GM19467 (cell line): ENCODE measurements around the gene SDK1.

Experiments used
- ATAC-seq: cut with Tn5 transposase; IDR thresholded peaks from one replicate; pipeline ENCODE4 v1.9.1; 2021; ENCODE audit warnings: mild to moderate bottlenecking, moderate library complexity; ENCODE audit not compliant: unreplicated experiment

The SDK1 gene

DNA sequence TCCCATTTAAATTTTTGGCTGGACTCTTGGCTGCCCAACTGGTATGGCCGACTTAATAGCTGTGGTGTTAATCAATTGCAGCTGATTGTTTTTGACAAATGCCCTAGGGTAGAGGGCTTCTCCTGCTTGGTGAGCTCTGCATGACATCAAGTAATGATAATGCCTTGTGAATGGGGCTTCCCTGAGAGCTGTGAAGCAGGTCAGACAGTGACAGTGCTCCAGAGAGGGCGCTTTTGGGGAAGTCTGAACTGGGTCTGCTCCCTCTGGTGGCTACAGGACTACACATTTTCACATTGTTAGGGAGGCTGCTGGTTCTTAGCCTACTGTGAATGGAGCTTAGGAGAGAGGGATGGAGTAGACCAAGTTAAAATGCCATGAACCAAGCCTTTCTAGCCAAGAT lies 98.8 kb downstream of the SDK1 start:
- no peak for ATAC-seq

DNA sequence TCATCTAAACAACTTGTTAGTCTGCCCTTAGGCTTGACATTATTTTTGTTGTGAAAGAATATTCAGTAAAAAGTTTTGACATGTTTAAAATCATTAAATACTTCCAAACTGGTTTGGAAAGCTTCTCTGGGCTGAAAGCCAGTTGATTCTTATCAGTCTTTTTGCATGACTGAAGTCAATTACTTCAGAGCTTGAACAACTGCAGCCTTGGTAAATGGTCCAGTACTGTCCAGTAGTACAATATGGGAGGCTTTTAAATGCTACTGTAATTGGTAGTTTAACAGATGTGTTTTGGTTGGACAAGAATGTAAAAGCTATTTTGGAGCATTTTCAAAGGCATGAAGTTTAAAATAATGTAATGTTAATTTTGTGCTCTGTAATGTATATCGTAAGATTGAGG lies 103.4 kb downstream of the SDK1 start:
- no peak for ATAC-seq

DNA sequence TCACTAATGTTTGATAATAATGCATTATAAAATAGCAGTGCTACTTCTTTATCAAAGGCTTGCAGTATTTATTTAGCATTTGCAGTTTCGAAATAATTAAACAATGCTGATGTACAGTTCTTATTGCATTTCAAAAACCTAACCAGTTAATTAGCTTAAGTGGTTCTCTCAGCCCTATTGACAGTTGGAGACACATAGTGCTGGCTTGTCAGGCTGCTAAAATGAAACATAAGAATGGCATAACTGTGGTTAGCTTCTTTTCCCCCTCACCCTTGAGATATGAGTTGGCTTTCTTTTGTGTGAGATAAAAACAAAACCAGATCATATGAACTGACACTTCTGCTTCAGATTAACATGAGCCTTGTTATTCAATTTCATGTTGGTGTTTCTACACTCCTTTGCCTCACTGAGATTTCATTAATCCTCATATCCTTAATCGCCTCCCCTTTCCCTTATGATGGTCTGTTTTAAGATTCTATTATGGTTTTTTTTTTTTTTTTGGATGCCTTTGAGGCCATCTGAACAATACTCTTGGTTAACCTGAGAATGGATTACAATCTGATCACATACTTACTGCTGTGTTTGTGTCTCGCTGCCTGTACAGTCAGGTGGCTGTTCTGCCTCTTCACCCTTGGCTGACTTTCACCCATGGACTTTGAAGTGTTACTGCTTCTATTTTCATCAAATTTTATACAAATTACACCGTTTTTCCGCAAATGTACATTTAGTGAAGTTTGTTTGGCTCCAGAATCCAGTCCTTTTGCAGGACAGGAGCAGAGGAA lies 108.0 kb downstream of the SDK1 start:
- ATAC-seq, result no peak

DNA sequence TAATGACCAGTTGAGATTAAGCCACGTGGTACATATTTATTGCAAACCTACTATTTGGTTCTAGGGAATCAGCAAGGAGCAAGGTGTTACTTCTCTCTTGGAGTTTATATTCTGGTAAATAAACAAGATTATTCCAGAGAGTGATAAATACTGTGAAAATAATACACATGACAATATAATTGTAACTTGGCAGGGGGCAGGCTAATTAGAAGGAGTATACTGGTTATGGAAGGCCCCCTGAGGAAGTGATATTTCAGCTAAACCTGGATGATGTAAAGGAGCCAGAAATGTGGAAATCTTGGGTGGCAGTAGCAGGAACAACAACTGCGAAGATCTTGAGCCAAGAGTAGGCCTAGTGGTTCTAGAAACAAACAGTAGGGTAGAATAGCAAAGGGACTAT lies 111.8 kb downstream of the SDK1 start:
- ATAC-seq, result no peak

DNA sequence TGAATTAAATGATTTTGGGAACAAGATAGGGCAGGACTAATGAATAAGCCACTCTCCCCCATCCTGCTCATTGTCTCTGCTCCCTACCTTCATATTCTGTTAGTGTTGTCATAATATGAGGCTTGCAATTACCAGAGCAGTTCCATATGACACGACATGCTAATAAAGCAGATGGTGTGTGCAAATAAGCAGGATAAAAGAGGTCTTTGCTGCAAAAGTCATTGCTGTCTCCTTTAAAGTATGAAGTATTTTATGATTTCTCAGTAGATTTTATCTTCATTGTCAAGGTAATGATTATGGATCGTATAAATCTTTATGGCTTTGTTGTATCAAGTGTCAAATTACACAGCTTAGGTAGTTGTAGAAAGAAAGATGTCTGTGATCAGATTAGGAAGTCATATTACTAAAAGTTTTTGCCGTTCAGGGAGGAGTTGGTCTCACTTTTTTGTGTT lies 114.8 kb downstream of the SDK1 start:
- ATAC-seq, result no peak

DNA sequence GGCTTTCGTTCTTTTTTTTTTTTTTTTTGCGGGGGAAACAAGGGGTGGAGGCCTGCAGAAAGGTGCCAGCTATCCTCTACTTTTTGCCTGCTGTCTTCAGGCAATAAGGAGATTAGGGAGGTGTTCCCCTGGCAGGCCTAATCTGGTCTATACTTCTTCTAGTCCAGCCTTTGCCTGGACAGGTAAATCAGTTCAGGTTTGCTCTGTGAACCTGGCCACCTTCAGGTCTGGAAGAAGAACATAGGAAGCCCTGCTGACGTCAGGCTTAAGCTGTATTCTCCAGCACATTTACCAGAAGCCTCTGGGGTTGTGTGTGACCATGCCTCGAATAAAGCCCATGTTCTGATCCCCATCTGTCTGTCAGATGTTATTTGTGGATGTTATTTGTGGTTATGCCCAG lies 115.4 kb downstream of the SDK1 start:
- ATAC-seq, result no peak

DNA sequence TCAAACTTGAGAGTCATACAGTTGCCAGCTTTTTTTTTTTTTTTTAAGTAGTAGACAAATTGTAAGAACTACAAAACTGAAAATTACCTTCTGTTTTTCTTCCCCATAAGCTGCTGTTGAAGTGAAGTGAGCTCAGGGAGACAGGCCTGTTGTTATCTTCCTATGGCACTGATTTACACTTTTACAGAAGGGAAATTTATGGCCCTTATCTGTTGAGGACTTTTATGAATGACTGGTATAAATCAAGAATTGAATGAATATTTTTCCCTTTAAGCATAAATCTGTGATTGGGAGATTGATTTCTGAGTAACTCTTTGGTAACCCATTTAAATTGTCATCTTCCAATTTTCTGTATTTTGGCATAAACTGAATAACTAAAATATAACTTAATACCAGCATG lies 124.0 kb downstream of the SDK1 start:
- ATAC-seq, result no peak

DNA sequence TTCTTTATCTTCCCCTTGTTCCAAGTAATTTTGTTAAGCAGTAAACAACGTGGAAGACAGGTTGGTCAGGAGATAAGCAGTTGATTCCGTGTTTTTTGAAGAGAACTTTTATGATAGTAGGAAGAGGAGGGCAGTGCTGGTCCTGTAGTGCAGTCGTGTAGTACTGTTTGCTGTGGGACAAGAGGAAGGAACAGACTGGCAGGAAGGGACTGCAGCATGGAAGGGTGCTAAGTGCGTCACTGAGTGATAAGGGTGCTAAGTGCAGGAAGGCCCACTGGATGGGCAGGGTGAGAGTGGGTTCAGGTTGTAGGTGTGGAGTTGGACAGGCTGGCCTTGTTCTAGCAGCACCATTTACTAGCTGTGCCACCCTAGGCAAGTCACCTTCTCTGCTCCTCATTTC lies 125.0 kb downstream of the SDK1 start:
- ATAC-seq, result no peak

DNA sequence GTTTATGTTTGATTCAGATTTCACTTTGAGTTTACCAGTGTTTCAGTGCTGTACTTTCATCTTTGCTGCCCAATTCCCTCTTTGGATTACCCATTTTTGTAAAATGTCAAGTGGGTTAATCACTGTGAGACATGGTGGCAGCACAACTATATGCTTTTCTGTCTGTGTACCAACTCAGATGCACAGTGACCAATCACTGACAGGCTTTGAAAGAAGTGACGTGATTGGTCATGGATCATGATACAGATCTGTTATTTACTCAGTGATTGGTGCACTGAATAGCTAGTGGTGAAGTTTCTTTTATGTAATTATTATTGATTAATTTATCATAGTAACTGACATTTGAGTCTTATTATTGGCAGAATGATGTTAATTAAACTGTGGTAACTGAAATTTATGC lies 126.9 kb downstream of the SDK1 start:
- no peak for ATAC-seq

DNA sequence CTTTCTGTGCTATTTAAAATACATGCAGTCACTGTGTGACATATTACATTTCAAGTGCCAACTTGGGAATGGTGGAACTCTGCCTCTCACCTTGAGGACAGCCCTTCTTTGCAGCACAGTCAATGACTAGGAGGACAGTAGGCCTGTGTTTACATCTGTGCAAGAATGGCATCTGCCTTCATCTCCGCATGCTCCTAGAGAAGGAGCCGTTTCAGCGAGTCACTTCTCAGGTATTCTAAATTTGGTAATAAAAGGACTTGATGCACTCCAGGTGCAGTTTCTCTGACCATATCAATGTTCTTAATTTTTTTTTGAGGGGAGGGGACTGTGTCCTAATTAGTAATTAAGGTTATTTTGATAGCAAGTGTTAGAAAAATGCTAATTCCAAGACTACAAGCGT lies 128.9 kb downstream of the SDK1 start:
- ATAC-seq, result no peak

DNA sequence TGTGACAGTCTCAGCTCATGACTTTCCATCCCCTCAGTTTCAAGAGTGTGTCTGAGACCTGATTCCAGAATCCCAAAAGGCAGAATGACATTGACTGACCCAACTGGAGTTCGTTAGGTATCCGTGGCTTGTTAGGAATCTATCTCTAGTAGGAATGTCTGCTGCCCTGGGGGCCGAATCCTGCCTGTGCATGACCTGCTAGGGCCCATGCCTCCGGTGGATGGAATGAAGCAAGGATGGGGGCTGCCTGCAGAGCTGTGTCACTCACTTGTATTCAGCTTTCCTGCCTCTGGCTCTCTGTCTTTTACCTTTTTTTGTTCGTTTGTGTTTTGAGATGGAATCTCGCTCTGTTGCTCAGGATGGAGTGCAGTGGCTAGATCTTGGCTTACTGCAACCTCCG lies 129.5 kb downstream of the SDK1 start:
- ATAC-seq, result no peak

DNA sequence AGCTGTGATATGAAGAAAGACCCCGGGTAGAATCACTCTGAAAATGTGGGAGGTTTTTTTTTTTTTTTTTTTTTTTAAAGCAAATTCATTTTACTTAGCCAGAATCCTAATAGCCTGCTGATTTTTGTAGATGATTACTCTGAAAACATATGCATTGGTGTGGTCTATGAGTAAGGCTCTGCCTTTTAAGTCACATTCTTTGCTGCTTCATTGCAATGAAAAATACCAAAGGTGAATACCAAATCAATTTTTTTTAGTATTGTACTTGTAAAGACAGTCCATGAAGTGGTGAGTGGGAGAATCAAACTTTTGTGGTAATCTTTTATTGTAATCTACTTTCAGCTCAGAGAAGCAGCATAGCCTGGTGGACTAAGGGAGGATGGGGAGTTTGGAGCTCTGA lies 130.3 kb downstream of the SDK1 start:
- no peak for ATAC-seq

DNA sequence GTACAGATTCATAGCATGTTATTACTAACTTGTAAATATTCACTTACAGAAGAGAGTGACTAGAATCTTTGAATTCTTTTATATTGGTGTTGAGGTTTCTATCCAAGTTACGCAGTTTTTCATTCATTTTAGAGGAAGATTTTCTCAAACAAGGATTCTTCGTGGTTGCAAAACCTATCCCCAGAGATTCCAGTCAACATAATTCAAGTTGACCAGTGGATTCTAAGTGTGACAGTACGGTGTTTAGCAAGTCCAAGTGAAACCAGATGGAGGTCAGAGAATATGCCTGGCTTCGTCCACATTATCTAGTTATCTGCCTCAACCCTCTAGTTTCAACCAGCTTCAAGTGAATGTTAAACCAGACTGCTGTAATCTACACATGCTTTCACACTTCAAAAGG lies 131.9 kb downstream of the SDK1 start:
- ATAC-seq, result no peak

DNA sequence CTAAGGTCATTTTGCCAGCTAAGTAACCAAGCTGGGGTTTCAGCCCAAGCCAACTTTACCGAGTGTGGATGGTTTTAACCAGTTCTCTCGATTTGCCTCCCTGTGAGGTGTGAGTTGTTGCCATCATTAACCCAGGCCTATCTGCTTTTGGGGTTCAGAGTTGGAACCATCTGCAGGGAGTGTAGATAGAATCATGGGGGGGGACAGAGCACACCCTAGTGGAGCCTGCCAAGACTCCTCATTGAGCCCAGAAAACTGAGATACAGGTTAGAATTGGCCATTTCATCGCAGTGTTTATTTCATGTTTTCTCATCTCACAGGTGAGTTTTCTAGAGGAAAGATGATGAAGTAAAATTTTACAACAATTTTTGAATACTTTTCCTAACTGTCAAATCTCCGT lies 133.6 kb downstream of the SDK1 start:
- ATAC-seq, result no peak

DNA sequence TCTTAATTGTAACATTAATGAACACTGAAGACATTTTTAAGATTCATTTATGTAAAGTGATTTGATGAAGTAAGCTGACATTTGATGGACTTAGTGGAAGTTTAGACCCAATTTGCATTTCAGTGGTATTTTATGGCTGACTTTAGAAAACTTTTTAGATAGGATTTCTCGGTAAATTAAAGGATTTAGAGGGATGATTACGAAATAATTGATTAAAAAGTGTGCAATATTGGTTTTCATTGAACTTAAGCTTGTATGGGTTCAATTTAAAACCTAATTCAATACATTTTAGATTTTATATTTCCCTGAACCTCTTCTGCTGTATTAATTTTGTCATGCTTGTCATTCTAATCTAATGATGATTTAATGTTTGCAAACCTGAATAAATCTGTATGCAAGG lies 135.1 kb downstream of the SDK1 start:
- no peak for ATAC-seq

DNA sequence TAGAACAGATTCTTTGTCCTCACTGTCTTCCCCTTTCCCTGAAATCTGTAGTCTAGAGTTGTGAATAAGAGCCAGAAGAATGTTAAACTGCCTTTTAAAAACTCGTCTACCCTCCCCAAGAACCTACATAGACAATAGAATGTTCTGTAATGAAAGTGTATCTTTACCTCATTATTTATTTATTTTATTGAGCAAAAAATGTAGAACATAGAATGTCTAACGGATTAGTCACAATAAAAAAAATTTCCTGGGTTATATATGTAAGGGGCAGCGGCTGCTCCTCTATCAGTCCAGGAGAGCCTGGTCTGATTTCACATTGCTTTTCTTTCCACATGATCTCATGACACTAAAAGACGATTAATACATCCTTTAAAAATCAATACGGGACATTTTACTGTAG lies 135.7 kb downstream of the SDK1 start:
- ATAC-seq, result no peak

DNA sequence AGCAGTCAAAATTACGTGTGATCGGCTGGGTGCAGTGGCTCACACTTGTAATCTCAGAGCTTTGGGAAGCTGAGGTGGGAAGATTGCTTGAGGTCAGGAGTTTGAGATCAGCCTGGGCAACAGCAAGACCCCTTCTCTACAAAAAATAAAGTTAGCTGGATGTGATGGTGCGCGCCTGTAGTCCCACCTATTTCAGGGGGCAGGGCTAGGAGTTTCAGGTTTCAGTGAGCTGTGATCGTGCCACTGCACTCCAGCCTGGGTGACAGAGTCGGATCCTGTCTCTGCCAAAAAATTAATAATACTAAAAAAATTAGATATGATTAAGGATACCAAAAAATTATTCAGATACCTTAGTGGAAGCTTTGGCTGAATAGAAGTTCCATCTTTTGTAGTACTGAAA lies 136.4 kb downstream of the SDK1 start:
- ATAC-seq, result no peak

DNA sequence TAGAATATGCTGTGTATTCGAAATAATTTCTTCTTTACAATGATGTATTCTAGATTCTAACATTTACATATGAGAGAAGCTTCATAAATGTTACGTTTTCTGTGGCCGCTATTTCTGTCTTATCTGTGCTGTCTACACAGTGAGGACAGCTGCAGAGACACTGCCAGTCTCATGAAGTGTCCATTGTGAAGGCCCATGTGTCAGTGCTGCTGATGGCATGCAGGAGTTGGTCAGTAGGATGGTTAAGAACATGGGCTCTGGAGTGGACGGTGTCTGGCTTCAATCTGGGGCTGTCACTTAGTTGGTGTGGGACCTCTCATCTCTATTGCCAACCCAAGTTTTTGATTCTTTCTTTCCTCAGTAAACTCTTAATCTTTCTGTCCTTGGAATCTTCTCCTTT lies 137.3 kb downstream of the SDK1 start:
- ATAC-seq, result no peak

DNA sequence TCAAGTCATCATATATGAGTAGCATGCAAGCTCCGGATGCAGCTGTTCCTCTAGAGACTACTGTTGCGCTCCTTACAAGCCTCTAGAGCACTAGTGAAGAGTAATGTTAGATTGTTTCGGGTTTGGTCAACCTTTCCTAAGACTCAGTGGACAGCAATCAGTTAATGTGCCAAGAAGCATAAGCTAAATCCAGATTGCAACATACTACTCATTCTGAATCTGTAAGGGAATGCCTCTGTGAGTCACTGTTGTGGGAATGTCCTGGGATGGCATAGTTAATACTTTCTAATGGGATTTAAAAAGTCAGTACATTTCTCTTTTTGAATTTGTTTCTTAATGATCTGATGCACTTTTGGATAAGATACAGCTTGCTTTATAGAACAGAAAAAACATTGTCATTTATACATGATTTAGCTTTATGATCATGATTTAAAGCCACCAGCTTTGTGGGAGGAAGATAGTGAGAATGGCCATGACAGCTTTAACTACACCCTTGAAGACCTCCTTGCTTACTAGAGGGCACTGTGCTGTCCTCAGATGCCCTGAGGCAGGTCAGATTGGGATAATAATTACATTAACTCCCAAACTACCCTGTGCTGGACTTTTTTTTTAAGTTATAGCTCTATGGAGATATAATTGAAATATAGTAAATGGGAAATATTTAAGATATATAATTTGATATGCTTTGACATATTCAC lies 138.4 kb downstream of the SDK1 start:
- ATAC-seq, result no peak

DNA sequence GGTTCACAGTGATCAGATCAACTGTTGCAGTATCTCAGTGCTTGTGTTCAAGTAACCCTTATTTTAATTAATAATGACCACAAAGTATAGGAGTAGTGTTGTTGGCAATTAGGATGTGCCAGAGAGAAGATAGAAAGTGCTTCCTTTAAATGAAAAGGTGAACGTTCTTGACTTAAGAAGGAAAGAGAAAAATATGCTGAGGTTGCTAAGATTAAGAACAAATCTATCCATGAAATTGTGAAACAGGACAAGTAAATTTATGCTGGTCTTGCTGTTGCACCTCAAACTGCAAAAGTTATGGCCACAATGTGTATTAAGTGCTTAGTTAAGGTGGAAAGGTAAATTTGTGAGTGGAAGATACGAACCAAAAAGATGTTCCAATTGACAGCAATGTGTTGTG lies 139.5 kb downstream of the SDK1 start:
- ATAC-seq, result no peak

DNA sequence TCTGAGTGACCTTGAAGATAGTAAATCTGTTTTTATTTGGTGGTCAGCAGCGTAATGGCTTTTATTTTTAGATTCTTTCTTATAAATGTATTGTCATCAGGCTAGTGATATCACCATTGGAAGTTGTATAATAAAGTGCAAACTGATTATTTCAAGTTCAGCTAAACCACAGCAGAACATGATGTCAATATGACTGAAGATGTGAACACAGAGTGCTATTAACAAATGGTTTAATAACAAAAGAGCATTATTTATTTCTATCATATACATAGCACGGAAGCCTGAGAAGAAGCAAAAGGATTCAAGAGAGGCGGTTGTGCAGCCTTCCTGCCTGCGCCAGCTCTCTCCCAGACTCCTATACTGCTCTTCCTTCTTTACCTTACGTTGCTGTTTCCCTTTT lies 142.7 kb downstream of the SDK1 start:
- no peak for ATAC-seq

DNA sequence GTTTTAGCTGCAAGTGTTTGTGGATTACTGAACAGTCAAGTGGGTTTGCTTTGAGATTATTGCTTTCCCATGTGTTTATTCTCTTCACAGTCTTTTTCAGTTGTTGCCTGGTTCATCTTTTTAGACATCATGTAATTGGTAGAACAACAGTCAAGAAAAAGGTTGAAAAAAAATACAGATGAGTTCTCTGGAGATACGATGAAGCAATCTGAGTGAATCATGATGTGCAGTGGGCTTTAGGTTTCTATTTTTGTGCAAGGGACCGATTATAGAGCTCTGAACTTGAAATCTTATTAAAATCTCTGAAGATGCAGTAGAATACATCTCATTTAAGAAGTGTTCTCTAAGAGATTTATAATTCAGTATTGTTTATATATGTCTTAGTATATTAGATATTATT lies 145.7 kb downstream of the SDK1 start:
- ATAC-seq, result no peak

DNA sequence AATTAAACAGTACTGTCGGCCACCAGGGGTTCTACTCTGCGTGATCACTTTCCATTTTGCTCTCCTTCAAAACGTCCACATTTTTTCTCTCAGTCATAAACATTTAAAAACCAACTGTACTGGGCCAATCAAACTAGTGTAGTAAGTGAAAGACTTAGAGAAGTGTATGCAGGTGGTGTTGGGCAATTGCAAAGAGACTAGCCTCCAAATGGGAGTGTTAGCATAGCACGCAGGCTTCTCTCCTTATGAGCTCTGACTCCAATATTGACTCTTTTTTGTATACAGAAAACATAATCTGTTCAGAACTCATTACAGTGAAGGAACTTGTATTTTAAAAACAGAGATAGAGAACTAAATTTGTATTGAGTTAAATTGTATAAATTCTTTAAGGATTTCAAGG lies 150.6 kb downstream of the SDK1 start:
- ATAC-seq, result no peak
